Skeletal muscle cell (primary cell): ENCODE measurements around the gene NNAT.
A peak's percentile ranks its signal among the peaks of the same experiment; 100 is the strongest.
"Not testable (repeated sequence)": the region's sequence is repeated elsewhere in the genome, so short reads cannot be mapped to it uniquely, and the experiment has no call there.

Experiments
- DNase-seq: peaks from one replicate; pipeline ENCODE4 v3.0.0-alpha.2; 2010; ENCODE audit warnings: low read depth
- H3K4me3 ChIP-seq: 2 replicates; pipeline ENCODE4 v1.5.1; 2011; ENCODE audit warnings: low read depth, mild to moderate bottlenecking, control low read depth, low read length, moderate library complexity

NNAT gene

DNA sequence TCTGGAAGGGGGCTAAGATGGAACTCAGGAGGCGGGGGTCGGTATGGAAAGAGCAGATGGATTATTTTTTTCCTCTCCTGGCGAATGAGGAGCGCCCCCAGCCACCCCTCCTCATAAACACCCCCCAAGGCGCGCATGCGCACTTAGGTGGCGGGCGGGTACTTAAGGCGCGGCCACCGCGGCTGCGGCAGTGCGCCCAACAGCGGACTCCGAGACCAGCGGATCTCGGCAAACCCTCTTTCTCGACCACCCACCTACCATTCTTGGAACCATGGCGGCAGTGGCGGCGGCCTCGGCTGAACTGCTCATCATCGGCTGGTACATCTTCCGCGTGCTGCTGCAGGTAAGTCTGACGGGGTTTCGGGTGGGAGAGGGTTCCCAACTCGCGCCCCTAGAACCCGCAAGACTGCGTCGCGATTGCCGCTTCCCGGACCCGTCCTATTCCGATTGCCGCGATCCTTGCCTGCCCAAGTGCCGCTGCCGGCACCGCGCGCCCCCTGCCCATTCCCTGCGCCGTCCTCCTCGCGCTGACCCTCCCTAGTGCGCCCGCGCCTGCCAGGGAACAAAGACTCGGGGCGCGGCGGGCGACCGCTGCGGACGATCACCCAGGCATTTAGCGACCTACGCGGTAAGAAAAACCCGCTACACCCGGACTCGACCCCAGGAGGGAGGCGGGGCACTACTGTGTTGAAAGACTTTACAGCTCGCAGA is at the start of gene NNAT:
Gene NNAT (plus strand): TSS at position 190 of the 711 bp plus-strand sequence. CDS start 82 bp downstream, at position 272.
- peak within 1 kb of the TSS; percentile 51 for H3K4me3 ChIP-seq
- no peak for DNase-seq

DNA sequence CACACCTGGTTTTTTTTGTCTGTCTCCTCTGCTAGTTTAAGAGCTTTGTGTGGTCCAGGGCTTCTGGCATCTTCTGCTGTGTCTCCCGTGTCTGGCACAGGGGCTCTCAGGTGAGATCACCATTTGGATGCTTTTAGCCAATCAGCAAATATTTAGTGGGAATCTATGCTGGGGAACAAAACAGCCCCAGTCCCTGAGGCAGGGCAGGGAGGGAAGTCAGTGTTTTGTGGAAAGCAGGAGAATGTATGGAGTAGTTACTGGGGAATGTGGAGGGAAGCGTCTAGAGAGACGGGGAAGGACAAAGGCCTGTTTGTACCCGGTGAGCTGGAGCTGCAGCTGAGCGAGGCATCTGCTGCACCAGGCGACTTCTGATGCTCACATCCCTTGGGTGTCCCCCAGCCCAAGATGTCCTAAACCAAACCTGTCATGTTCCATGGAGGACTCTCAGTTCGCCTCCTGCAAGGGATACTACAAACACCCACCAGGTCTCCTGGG is 49.3 kb upstream of the NNAT start:
- no peak for DNase-seq
- H3K4me3 ChIP-seq: no peak overlapping the region

DNA sequence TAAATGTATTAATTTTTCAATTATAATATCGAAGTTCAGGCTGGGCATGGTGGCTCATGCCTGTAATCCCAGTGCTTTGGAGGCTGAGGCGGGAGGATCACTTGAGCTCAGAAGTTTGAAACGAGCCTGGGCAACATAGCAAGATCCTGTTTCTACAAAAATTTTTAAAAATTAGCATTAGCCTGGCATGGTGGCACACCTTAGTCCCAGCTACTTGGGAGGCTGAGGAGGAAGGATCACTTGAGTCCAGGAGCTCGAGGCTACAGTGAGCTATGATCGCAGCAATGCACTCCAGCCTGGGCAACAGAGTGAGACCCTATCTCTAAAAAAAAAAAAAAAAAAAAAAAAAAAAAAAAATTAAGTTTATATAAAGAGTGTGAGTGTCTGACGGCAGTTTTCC is 48.6 kb upstream of the NNAT start:
- DNase-seq, H3K4me3 ChIP-seq: not testable (repeated sequence)

DNA sequence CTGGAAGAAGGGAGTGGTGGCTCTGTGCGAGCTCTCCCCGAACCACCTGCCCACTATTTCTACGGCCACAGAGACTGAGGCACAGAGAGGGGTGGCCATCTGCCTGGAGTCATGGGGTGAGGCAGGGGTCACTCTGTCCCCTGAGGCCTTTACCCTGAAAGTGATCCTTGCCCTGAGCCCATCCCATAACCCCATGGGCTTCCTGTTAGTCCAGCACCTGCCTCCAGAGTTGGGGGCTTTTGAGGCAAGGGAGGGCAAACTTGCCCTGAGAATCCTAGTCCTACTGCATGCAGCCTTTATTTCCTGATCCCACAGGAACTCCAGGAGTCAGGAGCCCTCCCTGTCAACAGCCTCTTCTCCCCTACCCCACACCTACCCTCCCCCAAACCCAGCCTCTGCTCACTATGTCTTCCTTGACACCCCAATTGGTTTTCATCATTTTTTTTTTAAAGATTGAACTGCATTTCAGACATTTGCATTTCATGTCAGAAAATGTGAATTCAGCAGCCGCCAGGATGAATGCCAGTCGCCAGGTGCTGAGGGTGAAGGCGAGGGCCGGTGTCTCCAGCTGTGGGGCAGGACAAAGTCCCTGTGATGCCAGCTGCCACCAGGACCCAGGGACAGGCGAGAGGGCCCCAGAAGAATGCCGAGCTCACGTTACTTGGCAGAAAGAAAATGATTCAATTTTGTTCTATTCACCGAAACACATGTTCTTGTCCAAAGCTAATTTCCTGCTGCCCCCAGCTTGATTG is 47.6 kb upstream of the NNAT start:
- no peak for DNase-seq
- no peak overlapping the region for H3K4me3 ChIP-seq

DNA sequence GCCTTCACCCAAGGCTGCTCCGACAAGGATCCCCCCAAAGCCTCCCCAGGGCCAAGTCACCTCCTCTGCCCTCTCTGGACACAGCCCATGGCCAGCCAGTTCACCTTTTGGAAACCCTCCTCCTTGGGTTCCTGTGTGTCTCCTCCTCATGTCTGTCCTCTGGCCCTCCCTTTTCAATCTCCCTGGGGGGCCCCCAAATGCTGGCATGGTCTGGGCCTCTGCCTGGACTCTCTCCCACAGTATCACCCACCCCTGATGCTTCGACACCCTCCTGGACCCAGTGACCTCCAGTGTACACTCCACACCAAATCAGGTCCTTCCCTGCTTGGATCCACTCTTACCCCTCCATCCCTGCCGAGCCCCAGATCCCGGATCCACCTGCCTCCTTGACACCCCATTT is 46.7 kb upstream of the NNAT start:
- no peak for DNase-seq
- H3K4me3 ChIP-seq: no peak overlapping the region

GRCh38 chr20:37475252-37475651 is 45.8 kb upstream of the NNAT start:
- H3K4me3 ChIP-seq: no peak overlapping the region
- no peak for DNase-seq

DNA sequence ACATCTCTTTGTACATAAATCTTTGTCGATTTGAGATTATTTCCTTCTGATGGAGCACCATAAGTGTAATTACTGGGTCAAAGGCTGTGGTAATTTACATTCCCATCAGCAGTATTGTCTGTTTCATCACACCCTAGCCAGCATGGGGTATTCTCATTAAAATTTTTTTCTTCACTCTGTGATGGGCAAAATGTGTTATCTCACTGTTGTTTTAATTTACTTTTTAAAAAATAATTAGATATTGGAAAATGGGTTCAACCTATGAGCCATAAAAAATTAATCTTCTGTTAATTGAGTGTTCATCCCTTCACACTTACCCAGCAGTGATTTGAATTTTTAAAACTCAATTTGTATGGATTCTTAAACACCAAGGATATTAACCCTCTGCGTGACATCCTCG is 44.0 kb upstream of the NNAT start:
- no peak overlapping the region for H3K4me3 ChIP-seq
- no peak for DNase-seq

DNA sequence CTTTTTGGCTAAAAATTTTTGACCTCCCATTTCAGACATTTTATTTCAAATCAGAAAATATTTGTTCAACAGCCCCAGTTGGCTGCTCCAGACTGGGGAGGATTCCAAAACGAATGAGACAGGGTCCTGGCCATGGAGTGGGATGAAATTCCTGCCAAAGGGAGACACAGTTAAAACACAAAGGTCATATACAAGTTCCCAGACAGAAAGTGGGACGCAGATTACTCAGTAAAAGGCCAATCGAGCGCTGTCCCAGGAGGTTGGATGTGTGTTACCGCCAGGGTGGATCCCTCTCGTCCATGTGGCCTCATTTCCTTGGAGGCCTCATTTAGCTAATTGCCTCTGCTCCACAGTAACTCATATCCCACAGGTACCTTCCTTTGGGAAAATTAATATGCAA is 41.8 kb upstream of the NNAT start:
- no peak overlapping the region for H3K4me3 ChIP-seq

GRCh38 chr20:37479925-37480691 is 40.9 kb upstream of the NNAT start:
- no peak overlapping the region for H3K4me3 ChIP-seq
- no peak for DNase-seq

More for the DNA sequence above, 41.8 kb upstream of the NNAT start:
- DNase-seq: no peak

- no peak for DNase-seq
Observed at GRCh38 chr20:37480919-37481318, 40.1 kb upstream of the NNAT start.

DNA sequence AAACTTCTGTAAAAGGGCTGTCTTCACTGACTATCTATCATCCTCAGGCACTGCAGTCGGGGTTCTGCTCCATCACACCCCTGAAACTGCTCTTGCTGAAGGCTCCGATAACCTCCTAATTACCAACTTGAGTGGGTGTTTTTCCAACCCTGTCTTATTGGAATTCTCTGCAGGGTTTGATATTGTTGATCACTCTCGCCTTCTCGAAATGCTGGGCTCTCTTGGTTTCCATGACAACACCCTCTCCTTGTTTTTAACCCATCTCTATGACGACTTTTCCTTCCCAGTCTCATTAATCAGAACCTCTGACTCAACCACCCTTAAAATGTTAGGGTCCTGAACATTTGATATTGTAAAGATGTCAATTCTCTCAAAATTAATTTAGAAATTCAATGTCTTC is 39.4 kb upstream of the NNAT start:
- H3K4me3 ChIP-seq: no peak overlapping the region
- no peak for DNase-seq

More at GRCh38 chr20:37480919-37481318, 40.1 kb upstream of the NNAT start:
- no peak overlapping the region for H3K4me3 ChIP-seq

- no peak overlapping the region for H3K4me3 ChIP-seq
- no peak for DNase-seq
Observed at GRCh38 chr20:37484331-37484730, 36.7 kb upstream of the NNAT start.

- not testable (repeated sequence) for H3K4me3 ChIP-seq, DNase-seq
Observed at GRCh38 chr20:37486209-37486608, 34.8 kb upstream of the NNAT start.

DNA sequence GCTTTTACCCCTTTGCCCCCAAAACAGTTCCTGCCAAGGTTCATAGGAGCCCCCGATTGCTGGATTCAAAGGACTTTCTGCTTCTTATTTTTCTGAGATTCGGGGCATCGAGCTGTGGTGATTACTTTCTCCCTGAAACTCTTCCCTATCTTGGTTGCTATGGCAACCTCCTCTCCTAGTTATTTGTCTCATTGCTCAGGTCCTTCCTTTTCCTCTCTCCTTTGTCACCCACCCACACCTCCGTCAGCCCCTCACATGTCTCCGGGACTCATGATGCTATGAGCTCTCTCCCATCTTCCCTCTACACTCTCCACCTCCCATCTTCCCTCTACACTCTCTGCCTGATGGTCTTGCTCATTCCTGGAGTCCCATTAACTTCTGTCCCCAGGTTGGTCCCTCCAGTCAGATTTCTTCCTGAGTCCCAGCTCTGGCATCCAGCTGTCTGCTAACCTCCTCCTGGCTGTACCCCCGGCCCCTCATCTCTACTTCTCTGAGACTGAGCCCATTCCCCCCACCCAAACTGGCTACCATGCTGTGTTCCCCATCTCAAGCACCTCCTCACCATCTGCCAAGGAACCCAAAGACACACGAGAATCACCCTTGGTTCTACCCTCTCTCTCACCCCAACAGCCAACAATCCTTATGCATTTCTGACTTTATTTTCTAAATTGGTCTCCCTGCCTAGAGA is 30.2 kb upstream of the NNAT start:
- H3K4me3 ChIP-seq: no peak overlapping the region
- no peak for DNase-seq

GRCh38 chr20:37492096-37492625 is 28.9 kb upstream of the NNAT start:
- H3K4me3 ChIP-seq: no peak overlapping the region
- no peak for DNase-seq

DNA sequence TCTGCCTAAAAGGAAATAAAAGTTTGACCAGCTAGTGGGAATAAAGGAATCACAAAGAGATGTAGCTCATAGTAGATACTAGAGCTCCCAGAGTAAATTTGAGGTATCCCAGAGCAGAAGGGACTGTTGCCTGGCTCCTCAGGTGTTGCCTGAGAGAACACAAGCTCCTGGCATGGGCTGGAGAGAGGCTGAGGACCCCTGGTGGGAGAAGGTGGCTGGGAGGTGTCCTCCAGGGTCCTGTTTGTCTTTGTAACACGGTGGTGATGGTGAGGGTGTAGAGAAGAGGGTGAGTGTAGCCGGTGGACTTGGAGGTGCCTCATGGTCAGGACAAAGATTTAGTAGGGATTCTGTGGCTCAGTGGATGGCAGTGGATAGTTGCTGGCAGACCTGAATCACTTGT is 28.1 kb upstream of the NNAT start:
- DNase-seq: no peak

GRCh38 chr20:37494301-37494700 is 26.7 kb upstream of the NNAT start:
- DNase-seq: no peak

More for the DNA sequence above, 28.1 kb upstream of the NNAT start:
- no peak overlapping the region for H3K4me3 ChIP-seq

GRCh38 chr20:37494796-37495195 is 26.3 kb upstream of the NNAT start:
- DNase-seq: no peak
- no peak overlapping the region for H3K4me3 ChIP-seq

More at GRCh38 chr20:37494301-37494700, 26.7 kb upstream of the NNAT start:
- no peak overlapping the region for H3K4me3 ChIP-seq

DNA sequence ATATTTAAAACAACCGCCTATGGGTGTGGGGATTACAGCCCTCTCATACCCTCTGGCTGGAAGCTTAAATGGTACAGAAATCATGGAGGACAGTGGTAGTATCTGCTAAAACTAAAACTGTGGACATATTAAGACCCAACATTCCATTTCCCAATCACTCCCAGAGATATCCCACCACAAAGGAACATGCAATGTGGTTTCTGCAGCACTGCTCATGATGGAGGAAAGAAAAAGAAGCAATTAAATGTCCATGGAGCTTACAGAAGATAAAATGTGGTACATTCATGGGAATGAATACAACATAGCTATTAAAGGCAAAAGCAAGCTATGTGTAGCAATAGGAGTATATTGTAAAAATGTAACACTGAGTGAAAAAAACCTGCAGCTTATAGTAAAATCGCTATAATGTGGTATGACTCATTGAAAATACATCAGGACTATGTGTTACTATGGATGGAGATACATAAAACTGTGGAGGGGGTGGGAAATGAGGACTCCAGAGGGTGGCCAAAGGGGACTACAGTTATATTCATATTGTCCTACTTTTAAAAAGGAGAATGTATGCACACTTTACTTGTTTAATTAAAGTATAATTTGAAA is 22.9 kb upstream of the NNAT start:
- no peak for DNase-seq
- H3K4me3 ChIP-seq: no peak overlapping the region
